Measurements from ENCODE around the gene SPDL1. TPM values are rescaled to one million over a fixed set of nuclear protein-coding genes. Genes with fewer than 3 reads are reported as not detected.

Gene SPDL1
- total RNA-seq, 1 donor from 2014 or later, result 4.3 TPM

DNA sequence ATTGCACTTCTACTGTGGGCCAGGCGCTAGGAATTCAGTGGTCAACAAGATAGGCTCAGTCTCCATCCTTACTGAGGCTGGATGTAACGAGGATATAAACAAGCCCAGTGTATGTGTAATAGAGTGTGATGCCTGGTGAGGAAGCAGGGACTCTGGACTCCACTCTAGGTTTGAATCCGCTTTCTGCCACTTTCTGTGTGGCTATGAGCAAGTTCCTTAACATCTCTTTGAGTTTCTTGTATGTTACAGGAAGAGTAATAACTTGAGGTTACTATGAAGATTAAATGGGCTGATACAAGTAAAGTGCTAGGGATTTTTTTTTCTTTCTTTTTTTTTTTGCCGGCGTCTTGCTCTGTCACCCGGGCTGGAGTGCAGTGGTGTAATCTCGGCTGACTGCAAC, 65.9 kb downstream of the SPDL1 start:
- peaks cover 36% of the 10 kb centered on the region for H3K4me1 ChIP-seq
- intact Hi-C loops (cut with micrococcal nuclease), result no loop called here
- H3K27ac ChIP-seq (replicated peaks), result no peak overlapping the region
- DNase-seq, result no peak
- no peak overlapping the region for H3K4me3 ChIP-seq
- H3K9me3 ChIP-seq (replicated peaks), result no peaks in the 10 kb centered on the region
- H3K27me3 ChIP-seq (ENCODE audit: low read depth), result peaks cover 8% of the 10 kb centered on the region
- TF ChIP-seq, protein P1, sequence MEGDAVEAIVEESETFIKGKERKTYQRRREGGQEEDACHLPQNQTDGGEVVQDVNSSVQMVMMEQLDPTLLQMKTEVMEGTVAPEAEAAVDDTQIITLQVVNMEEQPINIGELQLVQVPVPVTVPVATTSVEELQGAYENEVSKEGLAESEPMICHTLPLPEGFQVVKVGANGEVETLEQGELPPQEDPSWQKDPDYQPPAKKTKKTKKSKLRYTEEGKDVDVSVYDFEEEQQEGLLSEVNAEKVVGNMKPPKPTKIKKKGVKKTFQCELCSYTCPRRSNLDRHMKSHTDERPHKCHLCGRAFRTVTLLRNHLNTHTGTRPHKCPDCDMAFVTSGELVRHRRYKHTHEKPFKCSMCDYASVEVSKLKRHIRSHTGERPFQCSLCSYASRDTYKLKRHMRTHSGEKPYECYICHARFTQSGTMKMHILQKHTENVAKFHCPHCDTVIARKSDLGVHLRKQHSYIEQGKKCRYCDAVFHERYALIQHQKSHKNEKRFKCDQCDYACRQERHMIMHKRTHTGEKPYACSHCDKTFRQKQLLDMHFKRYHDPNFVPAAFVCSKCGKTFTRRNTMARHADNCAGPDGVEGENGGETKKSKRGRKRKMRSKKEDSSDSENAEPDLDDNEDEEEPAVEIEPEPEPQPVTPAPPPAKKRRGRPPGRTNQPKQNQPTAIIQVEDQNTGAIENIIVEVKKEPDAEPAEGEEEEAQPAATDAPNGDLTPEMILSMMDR (IDR thresholded peaks at IDR 0.05; ENCODE audit: borderline replicate concordance), result no peak
- H3K36me3 ChIP-seq, result no peaks in the 10 kb centered on the region

DNA sequence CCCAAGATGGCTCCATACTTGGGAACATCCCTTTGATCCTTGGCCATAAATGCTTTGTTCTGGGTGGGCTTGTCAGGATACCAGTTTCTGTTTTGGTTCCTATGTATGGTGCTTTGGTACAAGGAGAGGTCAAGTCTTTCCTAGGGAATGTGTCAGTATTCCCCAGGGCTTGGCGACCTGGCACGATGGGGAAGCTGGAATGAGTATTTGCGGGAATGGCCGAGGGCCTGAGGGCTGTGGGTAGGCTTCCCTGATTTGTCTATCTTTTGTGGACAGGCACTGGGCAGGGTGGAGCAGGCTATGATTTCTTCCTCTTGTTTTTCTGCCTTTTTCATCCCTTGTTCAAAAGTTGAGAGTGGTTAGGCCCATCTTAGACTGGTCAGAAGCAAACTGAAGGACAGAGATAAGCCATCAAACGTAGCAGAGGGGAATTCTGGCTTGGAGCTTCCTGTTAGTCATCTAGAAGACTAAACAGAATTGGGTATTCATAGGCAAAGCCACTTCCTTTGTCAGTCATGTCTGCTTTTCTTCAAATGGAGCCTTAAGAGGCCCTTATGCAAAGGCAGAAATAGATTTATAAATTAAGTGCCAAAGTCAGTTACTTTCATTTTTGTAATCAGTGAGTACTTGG, 67.2 kb downstream of the SPDL1 start:
- intact Hi-C loops (cut with micrococcal nuclease), result no loop called here

DNA sequence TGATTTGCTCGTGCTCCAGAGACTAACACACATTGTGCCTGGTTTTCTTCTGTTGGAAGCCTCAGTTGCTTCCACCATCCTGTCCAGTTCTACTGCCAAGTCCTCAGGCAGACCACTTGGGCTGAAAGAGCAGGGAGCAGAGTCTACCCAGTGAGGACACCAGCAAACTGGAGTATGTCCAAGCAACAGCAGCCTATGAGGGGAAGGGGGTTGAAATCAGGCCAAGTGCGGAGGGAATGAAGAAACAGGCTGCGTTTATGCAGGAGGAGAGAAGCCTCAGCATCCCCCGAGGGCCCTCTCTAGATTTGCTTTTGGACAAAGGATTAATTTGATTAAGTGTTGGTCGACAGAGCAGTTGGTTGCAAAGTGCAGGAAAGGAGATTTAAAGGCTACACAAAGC, 68.0 kb downstream of the SPDL1 start:
- no peak for DNase-seq
- no peaks in the 10 kb centered on the region for H3K36me3 ChIP-seq
- no peak overlapping the region for H3K4me3 ChIP-seq
- H3K9me3 ChIP-seq (replicated peaks), result no peaks in the 10 kb centered on the region
- TF ChIP-seq, protein P1 (IDR thresholded peaks at IDR 0.05; ENCODE audit: borderline replicate concordance), result no peak
- peaks cover 36% of the 10 kb centered on the region for H3K4me1 ChIP-seq
- intact Hi-C loops (cut with micrococcal nuclease), result no loop called here
- H3K27me3 ChIP-seq (ENCODE audit: low read depth), result peaks cover 4% of the 10 kb centered on the region
- no peak overlapping the region for H3K27ac ChIP-seq (replicated peaks)

More for the DNA sequence above, 67.2 kb downstream of the SPDL1 start:
- H3K36me3 ChIP-seq, result no peaks in the 10 kb centered on the region
- H3K27me3 ChIP-seq (ENCODE audit: low read depth), result peaks cover 8% of the 10 kb centered on the region
- no peaks in the 10 kb centered on the region for H3K9me3 ChIP-seq (replicated peaks)
- no peak overlapping the region for H3K4me3 ChIP-seq
- TF ChIP-seq, protein P1 (IDR thresholded peaks at IDR 0.05; ENCODE audit: borderline replicate concordance), result no peak
- no peak for DNase-seq
- no peak overlapping the region for H3K27ac ChIP-seq (replicated peaks)
- peaks cover 36% of the 10 kb centered on the region for H3K4me1 ChIP-seq

DNA sequence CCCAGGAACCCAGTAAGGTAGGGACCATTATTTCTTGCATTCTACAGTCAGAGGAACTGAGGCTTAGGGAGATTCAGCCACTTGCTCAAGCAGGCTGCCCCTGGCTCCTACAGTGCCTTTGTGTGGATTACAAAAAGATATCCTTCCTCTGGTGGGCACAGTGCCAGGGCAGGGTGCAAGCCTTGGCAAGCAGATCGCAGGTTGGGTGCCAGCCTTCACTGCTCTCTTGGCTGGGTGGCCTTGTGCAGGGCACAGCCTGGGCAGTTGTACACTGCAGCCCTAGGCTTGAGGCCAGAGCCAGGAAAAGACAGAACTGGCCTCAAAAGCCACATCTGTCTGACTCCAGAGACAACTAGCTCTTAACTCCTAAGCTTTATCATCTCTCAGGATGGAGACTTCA, 68.5 kb downstream of the SPDL1 start:
- peak; percentile 65 for DNase-seq
- H3K27ac ChIP-seq (replicated peaks), result no peak overlapping the region
- TF ChIP-seq, protein P1 (IDR thresholded peaks at IDR 0.05; ENCODE audit: borderline replicate concordance), result no peak
- H3K4me3 ChIP-seq, result no peak overlapping the region
- no peaks in the 10 kb centered on the region for H3K27me3 ChIP-seq (ENCODE audit: low read depth)
- peaks cover 36% of the 10 kb centered on the region for H3K4me1 ChIP-seq
- H3K36me3 ChIP-seq, result no peaks in the 10 kb centered on the region
- intact Hi-C loops (cut with micrococcal nuclease), result no loop called here
- no peaks in the 10 kb centered on the region for H3K9me3 ChIP-seq (replicated peaks)

DNA sequence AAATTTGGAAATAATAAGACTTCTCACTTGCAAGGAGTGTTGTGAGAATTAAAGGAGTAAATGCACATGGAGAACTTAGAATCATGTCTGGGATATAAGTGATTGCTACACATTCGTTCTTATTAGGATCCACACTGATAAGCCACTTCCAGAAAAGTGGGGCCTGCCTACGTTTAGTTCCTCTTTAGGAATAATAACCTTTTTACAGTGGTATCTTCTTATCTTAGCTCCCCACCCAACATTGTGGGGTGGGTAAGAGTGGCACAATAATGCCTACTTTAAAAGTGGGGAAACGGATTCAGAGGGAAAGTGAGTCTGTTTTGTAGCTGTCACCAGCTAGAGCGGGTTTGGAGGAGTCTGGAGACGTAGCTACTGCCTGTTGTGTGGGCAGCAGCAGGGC, 69.5 kb downstream of the SPDL1 start:
- peaks cover 36% of the 10 kb centered on the region for H3K4me1 ChIP-seq

More for the DNA sequence above, 69.5 kb downstream of the SPDL1 start:
- H3K27me3 ChIP-seq (ENCODE audit: low read depth), result no peaks in the 10 kb centered on the region
- H3K36me3 ChIP-seq, result no peaks in the 10 kb centered on the region
- no peaks in the 10 kb centered on the region for H3K9me3 ChIP-seq (replicated peaks)
- H3K4me3 ChIP-seq, result no peak overlapping the region
- TF ChIP-seq, protein P1 (IDR thresholded peaks at IDR 0.05; ENCODE audit: borderline replicate concordance), result no peak
- intact Hi-C loops (cut with micrococcal nuclease), result no loop called here
- DNase-seq, result no peak
- H3K27ac ChIP-seq (replicated peaks), result no peak overlapping the region

Other genes starting within 250 kb of the SPDL1 start
- 4.2 TPM for gene DOCK2, start 53.5 kb downstream of the SPDL1 start, total RNA-seq